Ascending aorta (tissue), 2 donors: ENCODE results near the gene ODF2L. TPM values are rescaled to one million over a fixed set of nuclear protein-coding genes. Genes with fewer than 3 reads are reported as not detected.

Source experiments
- DNase-seq, 2 donors: peaks; one replicate each; pipeline ENCODE4 v3.0.0-alpha.2; 2019; ENCODE audit warnings: low spot score in 2 of 2
- H3K27ac ChIP-seq, 2 donors: fragments of 200-600 bp; sonication (generic); one replicate each; pipeline ENCODE4 v1.5.1; 2016 to 2017; ENCODE audit warnings: mild to moderate bottlenecking in 1 of 2
- H3K27me3 ChIP-seq: fragments of 200-600 bp; sonication (generic); one replicate; pipeline ENCODE4 v1.5.1; 2017
- H3K36me3 ChIP-seq, 2 donors: fragments of 200-600 bp; sonication (generic); one replicate each; pipeline ENCODE4 v1.5.1; 2016
- H3K4me1 ChIP-seq, 2 donors: fragments of 200-600 bp; sonication (generic); one replicate each; pipeline ENCODE4 v1.5.1; 2016 to 2017; ENCODE audit warnings: mild to moderate bottlenecking in 1 of 2
- H3K4me3 ChIP-seq, 2 donors: fragments of 200-600 bp; sonication (generic); one replicate each; pipeline ENCODE4 v1.5.1; 2016 to 2017; ENCODE audit warnings: mild to moderate bottlenecking in 1 of 2
- H3K9me3 ChIP-seq, 2 donors: fragments of 200-600 bp; sonication (generic); one replicate each; pipeline ENCODE4 v1.5.1; 2016
- intact Hi-C: fragments of 100-400 bp; cut with DNase I; formaldehyde crosslinking; loops from one replicate; pipeline ENCODE4 v1.15.1; 2023
- total RNA-seq: library from RNA; depleted of rRNA; stranded (reverse); fragments of >200 nt; gene quantifications from one replicate; pipeline ENCODE4 v1.1.0, GENCODE V29; 2016
- TF ChIP-seq, protein P1 (sequence below), 3 experiments: fragments of 200-600 bp in 2 of 3; fragments of 450-650 bp in 1 of 3; sonication (generic) in 2 of 3; IDR thresholded peaks; one replicate each; pipeline ENCODE4 v1.5.1; 2016 to 2019; ENCODE audit warnings: antibody characterized with exemption in 3 of 3, mild to moderate bottlenecking in 1 of 3, moderate library complexity in 1 of 3

ODF2L gene
- total RNA-seq, 1 donor from 2014 or later, result 6.2 TPM

- intact Hi-C loops, result no loop called here
Observed at GRCh38 chr1:86423873-86424272, 27.8 kb upstream of the ODF2L start, which contains the start of gene CLCA2. Gene CLCA2 (plus strand): TSS chr1:86424171. CDS start chr1:86424248, 77 bp downstream.

DNA sequence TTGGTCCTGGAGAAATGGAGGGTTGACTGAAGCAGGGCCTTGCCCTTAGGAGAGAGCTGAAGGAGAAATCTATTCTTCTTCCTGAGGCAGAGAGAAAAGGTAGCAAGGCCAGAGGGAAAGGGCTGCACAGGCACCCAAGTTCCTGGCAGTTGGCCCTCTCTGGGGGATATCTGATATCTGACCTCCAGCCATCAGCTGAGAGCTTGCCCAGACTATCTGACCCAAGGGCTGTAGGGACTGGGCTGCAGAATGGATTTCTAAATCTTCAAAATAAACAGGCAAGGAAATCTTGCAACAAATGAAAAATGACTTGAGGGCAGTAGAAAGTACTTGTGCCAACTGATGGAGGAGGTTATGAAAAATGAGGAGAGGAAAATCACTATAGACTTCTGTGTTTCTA lies 27.4 kb upstream of the ODF2L start:
- Histone ChIP-seq H3K4me3 (no peak overlapping the region), H3K4me1 (no peaks in the 10 kb centered on the region), H3K9me3 (no peaks in the 10 kb centered on the region), H3K27ac (no peak overlapping the region), H3K36me3 (no peaks in the 10 kb centered on the region), H3K27me3 (no peaks in the 10 kb centered on the region)
- TF ChIP-seq, protein P1, sequence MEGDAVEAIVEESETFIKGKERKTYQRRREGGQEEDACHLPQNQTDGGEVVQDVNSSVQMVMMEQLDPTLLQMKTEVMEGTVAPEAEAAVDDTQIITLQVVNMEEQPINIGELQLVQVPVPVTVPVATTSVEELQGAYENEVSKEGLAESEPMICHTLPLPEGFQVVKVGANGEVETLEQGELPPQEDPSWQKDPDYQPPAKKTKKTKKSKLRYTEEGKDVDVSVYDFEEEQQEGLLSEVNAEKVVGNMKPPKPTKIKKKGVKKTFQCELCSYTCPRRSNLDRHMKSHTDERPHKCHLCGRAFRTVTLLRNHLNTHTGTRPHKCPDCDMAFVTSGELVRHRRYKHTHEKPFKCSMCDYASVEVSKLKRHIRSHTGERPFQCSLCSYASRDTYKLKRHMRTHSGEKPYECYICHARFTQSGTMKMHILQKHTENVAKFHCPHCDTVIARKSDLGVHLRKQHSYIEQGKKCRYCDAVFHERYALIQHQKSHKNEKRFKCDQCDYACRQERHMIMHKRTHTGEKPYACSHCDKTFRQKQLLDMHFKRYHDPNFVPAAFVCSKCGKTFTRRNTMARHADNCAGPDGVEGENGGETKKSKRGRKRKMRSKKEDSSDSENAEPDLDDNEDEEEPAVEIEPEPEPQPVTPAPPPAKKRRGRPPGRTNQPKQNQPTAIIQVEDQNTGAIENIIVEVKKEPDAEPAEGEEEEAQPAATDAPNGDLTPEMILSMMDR (IDR thresholded peaks at IDR 0.05), result no peak
- no peak for DNase-seq
- intact Hi-C loops, result no loop called here

More at GRCh38 chr1:86423873-86424272, 27.8 kb upstream of the ODF2L start, which contains the start of gene CLCA2:
- Histone ChIP-seq H3K27me3 (no peaks in the 10 kb centered on the region), H3K4me3 (no peak within 1 kb of the TSS), H3K36me3 (no peaks in the 10 kb centered on the region), H3K4me1 (no peaks in the 10 kb centered on the region), H3K9me3 (no peaks in the 10 kb centered on the region), H3K27ac (no peak within 1 kb of the TSS)
- TF ChIP-seq, protein P1 (IDR thresholded peaks at IDR 0.05), result no peak
- no peak for DNase-seq

GRCh38 chr1:86421601-86422280 lies 25.6 kb upstream of the ODF2L start:
- H3K27ac ChIP-seq, result no peak overlapping the region
- TF ChIP-seq, protein P1 (IDR thresholded peaks at IDR 0.05), result no peak
- intact Hi-C loops, result no loop called here
- DNase-seq, result no peak
- no peaks in the 10 kb centered on the region for H3K27me3 ChIP-seq
- H3K4me1 ChIP-seq, result no peaks in the 10 kb centered on the region
- no peaks in the 10 kb centered on the region for H3K36me3 ChIP-seq
- no peak overlapping the region for H3K4me3 ChIP-seq
- no peaks in the 10 kb centered on the region for H3K9me3 ChIP-seq

GRCh38 chr1:86419277-86419903 lies 23.3 kb upstream of the ODF2L start:
- H3K27me3 ChIP-seq, result no peaks in the 10 kb centered on the region
- no peaks in the 10 kb centered on the region for H3K36me3 ChIP-seq
- TF ChIP-seq, protein P1 (IDR thresholded peaks at IDR 0.05), result no peak
- no peak overlapping the region for H3K4me3 ChIP-seq
- intact Hi-C loops, result no loop called here
- no peaks in the 10 kb centered on the region for H3K9me3 ChIP-seq
- DNase-seq, result no peak
- H3K27ac ChIP-seq, result no peak overlapping the region
- H3K4me1 ChIP-seq, result no peaks in the 10 kb centered on the region

- intact Hi-C loops, result no loop called here
- TF ChIP-seq, protein P1 (IDR thresholded peaks at IDR 0.05), result no peak
- DNase-seq, result no peak
- no peaks in the 10 kb centered on the region for H3K36me3 ChIP-seq
- no peaks in the 10 kb centered on the region for H3K9me3 ChIP-seq
- H3K27ac ChIP-seq, result no peak overlapping the region
- no peak overlapping the region for H3K4me3 ChIP-seq
- H3K27me3 ChIP-seq, result no peaks in the 10 kb centered on the region
- no peaks in the 10 kb centered on the region for H3K4me1 ChIP-seq
Observed at GRCh38 chr1:86416343-86416742, 20.2 kb upstream of the ODF2L start.
